DMS153 treated with DMSO at 0.1 percent for 48 hours (cell line): ENCODE data around the gene MRAS.
"Not testable (repeated sequence)": the region's sequence is repeated elsewhere in the genome, so short reads cannot be mapped to it uniquely, and the experiment has no call there.

ENCODE experiments used
- DNase-seq: peaks from one replicate; lab custom pipeline; 2025; ENCODE audit not compliant: unreplicated experiment; lab: John Stamatoyannopoulos, UW

MRAS gene

DNA sequence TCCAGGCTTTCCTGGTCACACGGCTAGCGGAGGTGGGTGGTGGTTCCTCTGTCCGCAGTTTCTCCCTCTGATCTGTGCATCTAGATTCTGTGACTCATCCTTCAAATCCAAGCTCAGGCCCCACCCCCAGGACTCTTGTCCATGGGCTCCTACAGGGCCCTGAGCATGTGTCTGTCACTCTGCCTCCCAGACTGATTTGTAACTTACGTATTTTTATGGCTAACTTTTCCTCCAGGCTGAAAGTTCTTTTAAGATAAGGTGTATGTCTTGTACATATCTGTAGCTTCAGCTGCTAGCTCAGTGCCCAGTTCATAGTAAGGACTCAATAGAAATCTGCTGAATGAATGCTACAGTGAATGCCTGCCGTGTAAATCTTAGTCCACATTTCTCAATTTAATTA lies 94.1 kb downstream of the MRAS start:
- DNase-seq = no peak

DNA sequence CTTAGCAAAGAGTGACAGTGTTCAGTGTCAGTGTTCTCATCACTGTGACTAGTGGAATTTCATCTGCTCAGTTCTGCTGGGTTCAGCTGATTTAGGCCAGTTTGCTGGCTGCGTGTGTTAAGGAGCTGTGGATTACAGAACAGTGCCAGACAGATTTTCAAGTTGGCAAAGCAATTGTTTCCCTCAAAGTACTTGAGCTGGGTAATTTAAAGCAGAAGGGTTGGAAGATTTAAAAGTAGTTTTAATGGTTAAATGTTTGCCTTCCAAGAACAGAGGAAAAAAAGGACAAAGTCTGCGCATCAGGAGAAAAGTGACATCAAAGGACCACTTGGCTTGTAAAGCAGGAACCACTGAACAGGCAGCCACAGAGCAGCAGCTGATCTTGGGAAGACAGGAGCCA lies 94.7 kb downstream of the MRAS start:
- no peak for DNase-seq

DNA sequence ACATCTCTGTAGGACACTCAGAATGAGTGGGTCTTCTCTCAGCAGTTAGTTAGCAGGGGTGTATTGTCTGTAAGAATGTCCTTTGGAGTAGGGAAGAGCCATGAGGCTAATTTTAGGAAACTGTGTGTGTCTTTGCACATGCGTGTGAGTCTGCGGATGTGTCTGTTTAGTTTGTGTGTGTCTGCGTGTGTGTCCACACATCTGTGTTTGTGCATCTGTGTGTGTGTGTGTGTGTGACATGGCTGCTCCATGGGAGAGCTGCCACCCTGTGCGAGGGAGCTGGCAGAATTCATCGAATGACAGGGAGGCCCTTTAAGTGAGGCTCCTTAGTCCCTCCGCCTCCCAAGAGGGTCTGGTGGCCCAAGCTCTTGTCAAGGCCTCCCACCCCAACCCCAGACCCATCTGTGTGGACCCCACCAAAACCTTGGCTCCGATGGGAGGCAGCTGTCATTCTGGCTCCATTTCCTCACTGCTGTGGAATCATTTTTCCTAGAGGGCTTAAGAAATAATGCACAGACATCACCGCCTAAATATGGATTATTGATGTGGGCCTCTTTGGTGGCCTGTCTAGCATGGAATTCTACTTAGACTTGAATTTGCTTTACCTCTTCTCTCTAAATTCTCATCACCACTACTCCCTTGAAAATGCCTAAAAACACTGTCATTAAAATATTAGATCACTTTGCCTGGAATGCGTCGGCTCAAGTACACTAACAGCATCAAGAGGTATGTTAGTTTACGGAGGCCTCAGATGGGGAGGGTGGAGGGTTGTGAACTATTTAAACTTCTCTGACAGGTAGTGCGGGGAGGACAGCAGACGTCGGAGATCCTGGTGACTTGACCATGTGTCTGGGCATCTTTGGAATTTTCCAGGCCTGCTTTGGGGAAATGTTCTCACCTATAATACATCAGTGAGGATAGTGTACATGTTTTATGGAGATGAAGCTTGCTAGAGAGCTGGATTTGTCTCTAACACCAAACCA lies 95.4 kb downstream of the MRAS start:
- no peak for DNase-seq

DNA sequence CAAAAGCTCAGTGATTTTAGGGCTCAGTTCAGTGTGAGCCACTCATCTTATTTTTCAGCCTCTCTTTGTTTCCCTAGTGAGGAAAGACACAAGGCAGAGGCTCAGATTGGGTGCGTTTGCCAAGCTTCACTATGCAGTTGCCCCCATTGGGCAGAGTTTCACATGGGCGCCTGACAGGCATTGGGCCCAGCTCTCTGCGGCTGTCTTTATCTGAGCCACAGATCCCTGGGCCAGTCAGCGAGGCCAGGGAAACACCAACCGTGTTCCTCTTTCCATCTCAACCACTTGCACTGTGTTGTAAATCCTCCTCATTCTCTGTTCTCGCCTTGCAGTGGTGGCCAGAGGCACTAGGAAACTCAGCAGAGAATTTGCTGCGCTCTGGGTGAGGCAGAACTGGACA lies 96.9 kb downstream of the MRAS start:
- DNase-seq = no peak

DNA sequence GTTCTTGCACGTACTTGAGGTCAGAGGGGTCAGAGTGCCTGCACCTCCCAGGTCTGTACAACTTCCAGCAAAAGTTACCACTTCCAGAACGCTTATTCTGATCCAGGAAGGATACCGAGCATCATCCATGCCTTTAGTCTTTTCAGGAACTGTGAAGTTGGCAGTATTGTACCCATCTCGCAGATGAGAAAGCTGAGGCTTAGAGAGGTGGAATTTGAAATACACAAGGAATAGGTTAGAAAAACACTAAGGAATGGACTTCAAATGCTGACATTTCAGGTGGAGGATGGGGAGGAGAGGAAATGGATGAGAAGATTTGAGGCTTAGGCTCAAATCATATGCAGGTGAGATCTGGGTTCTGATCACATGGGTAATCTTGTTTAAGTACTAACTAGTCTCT lies 97.3 kb downstream of the MRAS start:
- no peak for DNase-seq

DNA sequence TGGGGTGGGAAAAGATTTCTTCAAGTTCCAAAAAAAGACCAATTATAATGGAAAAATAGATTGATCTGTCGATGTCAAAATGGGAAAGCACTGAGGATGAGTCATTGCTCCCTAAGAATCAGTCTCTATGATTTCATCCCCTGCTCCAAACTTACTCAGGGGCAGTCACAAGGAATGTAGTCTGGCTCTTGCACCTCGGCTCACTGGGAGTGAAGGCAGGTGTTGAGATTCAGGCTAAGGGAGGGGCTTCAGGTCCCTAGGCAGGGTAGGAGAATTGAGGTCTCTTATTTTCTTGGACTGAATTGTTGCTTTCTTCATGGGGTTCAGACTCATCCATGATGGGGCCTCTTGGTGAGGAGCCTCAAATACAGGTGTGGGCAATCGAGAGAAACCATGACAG lies 100.3 kb downstream of the MRAS start:
- no peak for DNase-seq

DNA sequence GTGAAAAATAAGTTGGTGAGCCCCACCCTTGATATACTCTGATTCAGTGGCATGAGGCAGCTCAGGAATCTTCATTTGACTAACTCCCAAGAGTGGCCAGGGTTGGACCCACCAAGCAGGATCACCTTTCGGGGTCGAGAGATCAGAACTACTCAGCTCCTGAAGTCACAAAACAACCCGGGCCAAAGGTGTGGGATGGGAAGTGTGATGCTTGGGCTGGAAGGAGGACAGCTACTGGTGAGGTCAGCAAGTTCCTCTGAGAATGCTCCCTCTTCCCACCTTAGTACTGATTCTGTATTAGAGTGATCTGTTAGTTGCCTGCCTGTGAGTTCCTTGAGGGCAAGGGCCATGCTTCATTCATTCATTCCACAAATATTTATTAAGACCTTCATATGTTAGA lies 101.1 kb downstream of the MRAS start:
- DNase-seq = no peak

DNA sequence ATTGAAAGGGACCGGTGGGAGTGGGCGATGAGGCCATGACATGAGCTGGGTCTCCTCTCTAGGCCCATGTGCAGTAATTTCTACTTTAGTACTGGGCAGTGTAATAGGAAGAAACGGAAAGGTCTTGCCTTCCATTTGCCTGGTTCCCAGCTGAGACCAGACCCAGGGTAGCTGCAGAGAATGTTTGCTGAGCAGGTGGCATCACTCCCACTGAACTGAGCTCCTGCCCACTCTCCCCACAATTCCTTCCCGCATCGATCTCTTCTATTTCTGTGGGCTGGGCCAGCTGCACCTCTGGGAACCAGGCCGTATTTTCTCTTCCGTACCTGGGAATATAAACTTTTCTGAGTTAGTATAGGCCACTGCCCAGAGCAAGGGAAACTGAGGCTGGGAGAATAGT lies 101.8 kb downstream of the MRAS start:
- no peak for DNase-seq

DNA sequence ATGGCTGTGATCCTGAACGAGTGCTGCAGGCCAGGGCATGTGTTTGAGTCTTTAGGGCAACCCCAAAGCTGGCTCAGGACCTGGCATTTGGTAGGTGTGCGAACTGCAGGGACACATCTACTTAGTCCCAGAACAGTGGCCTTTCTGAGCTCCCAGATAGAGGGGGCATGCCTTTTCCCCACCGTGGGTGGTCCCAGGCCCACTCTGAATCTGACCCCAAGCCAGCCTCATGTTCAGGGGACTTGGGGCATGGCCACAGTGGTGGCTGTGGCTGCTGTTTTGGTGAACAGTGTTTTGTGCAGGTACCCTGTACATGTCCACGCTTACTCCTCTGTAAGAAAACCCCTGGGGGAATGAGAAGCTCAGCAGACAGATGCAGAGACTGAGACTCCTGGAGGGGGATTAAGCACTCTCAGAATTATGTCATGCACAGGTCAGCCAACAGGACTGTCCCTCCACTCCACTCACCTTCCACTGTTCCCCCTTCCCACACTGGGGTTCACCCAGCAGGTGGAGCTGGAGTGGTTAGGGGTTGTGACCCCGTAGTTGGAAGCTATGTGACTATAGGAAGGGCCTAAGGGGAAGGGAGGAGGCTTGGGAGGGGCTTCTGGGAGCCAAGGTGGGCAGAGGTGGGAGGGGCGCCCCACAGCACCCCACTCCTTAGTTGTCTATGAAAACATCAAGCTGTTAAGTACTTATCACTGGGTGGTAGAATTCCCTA lies 102.5 kb downstream of the MRAS start:
- DNase-seq = no peak

DNA sequence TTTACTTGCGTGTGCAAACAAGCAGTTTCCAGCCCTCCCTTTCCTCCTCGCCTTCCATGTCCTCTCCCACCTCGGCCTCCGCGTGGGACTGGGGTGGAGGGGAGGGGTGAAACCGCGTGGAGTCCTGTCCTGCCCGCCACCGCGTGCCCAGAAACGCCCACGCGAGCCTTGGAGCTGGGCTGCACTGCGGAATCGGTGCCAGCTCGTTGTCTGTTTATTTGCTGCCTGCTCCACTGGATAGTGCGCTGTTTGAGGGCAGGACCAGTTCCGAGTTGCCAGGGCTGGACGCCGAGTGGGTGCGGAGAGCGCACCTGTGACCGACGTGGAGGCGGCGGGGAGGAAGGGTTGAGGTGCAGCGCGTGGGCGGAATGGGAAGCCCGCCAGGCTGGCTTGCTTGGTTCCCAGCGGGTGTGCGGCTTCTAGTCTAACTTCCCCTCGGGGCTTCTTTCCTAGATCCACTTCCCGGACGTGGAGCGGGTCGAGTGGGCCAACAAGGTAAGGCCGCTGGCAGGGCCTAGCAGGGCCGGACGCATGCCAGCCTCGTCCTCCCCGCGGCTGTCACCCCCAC lies 103.3 kb downstream of the MRAS start:
- DNase-seq = no peak

DNA sequence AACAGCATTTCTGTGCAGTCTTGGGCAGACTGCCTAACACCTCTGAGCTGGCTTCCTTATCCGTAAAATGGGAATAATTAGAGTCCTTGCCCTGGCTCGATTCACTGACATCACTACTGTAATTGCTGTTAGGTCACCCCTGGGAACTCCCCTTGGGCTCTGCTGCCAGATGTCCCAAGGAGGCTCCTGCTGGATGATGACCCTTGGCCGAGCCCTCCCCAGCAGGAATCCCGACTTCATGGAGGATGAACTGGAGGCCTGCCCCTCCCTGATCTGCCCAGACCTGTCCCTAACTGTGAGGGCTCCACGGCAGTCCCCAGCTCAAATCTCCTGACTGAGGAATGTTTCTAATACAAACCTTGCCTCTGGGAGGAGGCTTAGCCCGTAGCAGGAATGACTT lies 104.1 kb downstream of the MRAS start:
- DNase-seq = no peak

DNA sequence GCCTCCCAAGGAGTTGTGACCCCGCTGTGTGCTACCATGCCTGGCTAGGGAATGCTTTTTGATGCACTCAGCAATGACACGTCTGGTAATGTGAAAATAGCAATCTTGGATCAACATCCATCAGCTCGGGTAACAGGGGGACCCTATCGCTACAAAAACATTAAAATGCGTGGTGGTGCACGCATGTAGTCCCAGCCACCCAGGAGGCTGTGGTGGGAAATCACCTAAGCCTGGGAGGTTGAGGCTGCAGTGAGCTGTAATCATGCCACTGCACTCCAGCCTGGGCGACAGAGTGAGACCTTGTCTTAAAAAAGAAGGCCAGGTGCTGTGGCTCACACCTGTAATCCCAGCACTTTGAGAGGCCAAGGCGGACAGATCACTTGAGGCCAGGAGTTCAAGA lies 105.6 kb downstream of the MRAS start:
- DNase-seq = not testable (repeated sequence)
